Epithelial cell of prostate (primary cell): ENCODE data around the gene IMPA2.

ENCODE experiments used
- DNase-seq: peaks from one replicate; pipeline ENCODE4 v3.0.0-alpha.2; 2011; ENCODE audit warnings: low read depth, low spot score
- H3K27ac ChIP-seq: fragments of 450-650 bp; 2 replicates; pipeline ENCODE4 v1.5.1; 2017; ENCODE audit warnings: mild to moderate bottlenecking

IMPA2 gene

DNA sequence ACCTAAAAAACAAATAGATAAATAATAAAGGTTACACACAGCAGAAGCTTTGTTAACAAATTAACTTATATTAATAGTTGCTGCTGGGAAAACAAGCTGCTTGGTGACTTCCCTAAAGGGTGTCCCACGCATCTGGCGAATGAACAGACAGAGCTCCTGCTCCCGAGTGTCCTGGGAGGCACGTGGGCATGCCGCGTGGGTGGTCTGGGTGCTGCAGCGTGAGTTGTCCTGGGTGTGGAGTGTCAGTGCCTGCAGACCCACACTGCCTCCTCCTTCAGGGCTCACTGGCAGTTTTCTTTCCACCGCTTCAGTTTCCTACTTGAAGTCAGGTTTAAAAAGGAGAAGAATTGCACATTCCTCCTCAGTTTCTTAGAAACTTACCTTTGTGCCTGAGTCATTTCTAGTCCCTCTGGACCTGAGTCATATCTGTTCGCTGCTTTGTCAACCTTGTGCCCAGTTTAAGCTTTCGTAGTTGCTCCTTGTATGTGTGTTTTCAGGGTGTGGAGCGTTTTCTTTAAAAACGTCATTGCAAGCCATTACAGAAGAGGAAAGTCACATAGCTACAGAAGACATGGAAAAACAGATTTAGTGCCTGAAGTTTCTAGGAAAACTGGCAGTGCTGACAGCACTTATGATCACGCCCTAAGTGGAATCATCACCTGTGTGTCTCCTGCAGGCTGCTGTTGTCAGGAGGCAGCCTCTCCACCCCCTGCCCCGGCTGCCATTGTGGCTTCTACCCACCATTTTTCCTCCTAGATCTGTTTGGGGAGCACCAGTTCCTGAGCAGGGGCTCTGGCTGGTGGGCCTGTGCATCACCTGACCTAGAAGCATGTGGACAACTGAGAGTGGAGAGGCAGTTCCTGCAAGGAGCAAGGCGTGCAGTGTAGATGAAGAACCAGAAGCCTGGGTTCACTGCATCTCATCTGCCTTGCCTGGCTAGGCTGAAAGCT, 24.5 kb downstream of the IMPA2 start:
- peak overlapping the region; percentile 92 for H3K27ac ChIP-seq
- DNase-seq = peak; percentile 85

GRCh38 chr18:12006488-12006840, 25.2 kb downstream of the IMPA2 start:
- no peak for DNase-seq
- H3K27ac ChIP-seq = peak overlapping the region; percentile 92

- H3K27ac ChIP-seq = peak overlapping the region; percentile 92
- DNase-seq = no peak
These were observed 25.8 kb downstream of the IMPA2 start for GRCh38 chr18:12007063-12007462.

- H3K27ac ChIP-seq = no peak overlapping the region
- no peak for DNase-seq
These were observed 27.0 kb downstream of the IMPA2 start for GRCh38 chr18:12008181-12008767.

DNA sequence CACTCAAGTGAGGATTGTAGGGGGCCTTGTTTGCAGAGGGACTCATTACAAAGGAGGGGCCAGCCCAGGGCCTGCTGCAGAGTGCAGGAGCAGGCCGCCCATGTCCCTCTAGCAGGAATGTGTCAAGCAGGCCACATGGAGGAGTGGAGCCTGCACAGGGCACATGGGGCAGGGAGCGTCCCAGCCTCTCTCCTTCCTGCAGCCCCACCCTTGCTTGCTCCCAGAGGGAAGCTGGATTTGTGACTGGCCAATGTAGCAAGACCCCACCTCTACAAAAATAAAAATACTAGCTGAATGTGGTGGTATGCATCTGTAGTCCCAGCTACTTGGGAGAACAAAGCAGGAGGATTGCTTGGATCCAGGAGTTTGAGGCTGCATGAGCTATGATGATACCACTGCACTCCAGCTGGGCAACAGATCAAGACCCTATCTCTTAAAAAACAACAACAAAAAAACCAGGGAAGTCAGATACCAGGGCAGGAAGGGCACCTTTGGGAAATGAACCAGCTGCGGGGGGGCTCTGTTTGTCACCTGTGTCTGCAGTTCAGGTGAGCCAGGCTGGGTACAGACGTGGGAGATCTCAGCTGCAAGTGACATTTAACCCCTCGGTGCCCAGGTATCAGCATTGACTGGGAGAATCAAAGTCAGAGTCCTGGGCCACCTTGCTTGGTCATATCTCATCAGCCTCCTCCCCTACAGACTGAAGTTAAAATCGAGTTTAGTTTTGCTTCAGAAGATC, 27.7 kb downstream of the IMPA2 start:
- H3K27ac ChIP-seq = no peak overlapping the region
- no peak for DNase-seq

DNA sequence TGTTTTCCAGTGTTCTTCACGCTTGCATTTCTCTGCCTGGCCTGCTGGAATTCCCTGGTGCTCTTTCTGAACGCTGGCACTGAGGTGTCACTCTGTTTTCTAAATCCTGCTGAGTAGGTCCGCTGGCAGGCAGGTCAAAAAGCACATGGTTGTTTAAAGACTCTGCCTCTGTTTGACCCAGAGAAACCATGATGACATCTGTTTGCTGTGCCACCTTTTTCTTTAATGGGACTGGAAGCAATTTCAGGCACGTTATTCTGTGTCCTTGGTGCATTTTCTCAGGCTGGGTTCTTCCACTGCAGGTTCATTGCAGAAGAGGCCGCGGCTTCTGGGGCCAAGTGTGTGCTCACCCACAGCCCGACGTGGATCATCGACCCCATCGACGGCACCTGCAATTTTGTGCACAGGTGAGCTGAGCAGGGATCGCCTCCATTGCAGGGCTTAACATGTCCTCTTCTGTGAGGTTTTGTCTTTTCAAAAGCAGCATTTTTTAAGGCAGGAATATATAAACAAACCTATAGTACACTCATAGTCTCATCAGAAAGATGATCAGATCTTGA, 28.4 kb downstream of the IMPA2 start:
- DNase-seq = no peak
- H3K27ac ChIP-seq = no peak overlapping the region

DNA sequence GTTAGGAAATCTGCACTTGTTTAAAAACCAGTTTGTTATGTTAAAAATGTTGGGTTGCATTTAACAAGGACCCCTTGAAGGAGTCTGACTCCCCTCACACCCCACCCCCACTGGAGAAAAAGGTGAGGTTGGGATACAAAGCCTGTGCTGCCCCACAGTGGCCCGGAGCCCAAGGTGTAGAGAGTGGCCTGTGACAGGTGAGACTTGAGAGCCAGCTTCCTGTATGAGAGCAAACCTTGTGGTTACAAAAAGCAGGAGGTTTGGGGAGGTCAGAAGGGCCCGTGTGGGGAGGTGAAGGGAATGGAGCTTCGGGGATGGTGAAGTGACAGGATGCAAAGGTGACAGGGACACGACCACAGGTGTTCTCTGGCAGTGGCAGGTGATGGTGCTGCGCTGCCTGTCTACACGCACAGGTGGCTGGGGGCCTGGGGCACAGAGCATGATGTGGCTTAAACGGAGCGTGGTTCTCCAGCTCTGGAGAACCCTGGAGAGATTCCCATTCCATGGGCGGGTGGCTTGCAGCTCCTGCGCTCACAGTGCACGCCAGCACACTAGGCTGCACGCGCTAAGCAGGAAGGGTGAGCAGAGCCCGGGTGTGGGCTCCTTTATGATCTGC, 29.0 kb downstream of the IMPA2 start:
- no peak overlapping the region for H3K27ac ChIP-seq
- DNase-seq = no peak

DNA sequence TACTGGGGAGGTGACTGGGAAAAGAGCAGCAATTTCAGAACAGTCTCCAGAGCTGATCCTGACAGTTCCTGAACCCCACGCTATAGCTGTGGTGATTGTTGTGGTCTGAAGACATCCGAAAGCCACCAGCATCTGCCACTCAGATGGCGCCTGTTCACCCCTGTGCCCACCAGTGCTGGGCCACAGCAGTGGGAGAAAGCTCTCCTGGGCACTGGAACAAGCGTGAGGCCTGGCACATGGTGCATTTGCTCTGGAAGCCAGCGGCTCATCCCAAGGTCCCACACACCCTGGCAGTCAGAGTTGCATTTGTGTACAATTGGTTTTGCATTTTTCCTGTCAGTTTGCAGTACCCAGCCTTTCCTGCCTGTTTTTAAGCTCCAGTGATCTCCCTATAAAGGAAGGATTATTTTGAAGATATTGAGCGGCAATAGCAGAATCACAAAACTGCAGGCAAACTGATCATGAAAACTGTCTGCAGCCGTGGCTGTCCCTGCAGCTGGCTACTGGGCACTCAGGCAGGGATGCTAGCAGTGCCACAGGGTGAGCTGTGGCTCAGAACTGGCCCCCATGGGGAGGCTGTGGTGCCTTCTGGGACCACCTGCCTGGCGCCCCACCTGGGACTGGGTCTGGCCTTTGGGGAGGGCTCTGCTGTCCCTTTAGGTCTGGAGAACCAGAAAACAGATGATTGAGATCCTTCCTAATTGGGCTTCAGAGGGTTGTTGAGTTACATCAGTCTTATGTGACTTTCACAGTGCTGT, 30.1 kb downstream of the IMPA2 start:
- no peak overlapping the region for H3K27ac ChIP-seq
- DNase-seq = no peak

- H3K27ac ChIP-seq = no peak overlapping the region
- DNase-seq = no peak
These were observed 30.7 kb downstream of the IMPA2 start for GRCh38 chr18:12011957-12012549.

DNA sequence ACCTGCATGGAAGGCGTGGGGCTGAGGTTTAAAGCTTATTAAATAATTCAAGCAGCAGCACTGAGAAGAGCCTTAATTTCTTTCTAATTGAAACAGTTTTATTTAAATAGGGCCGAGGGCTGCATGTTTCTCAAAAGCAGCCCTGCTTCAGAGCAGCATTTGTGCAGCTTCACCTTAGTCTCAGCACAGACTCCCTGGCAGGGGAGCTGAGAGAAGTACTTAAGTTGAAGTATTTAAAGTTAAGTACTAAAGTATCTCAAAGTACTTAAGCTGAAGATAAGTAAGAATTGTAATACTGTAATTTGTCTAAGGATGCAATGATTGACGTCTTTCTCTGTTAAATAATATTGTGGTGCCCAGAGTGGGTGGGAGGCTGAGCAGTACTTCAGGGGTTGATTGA, 31.4 kb downstream of the IMPA2 start:
- H3K27ac ChIP-seq = no peak overlapping the region
- DNase-seq = no peak

DNA sequence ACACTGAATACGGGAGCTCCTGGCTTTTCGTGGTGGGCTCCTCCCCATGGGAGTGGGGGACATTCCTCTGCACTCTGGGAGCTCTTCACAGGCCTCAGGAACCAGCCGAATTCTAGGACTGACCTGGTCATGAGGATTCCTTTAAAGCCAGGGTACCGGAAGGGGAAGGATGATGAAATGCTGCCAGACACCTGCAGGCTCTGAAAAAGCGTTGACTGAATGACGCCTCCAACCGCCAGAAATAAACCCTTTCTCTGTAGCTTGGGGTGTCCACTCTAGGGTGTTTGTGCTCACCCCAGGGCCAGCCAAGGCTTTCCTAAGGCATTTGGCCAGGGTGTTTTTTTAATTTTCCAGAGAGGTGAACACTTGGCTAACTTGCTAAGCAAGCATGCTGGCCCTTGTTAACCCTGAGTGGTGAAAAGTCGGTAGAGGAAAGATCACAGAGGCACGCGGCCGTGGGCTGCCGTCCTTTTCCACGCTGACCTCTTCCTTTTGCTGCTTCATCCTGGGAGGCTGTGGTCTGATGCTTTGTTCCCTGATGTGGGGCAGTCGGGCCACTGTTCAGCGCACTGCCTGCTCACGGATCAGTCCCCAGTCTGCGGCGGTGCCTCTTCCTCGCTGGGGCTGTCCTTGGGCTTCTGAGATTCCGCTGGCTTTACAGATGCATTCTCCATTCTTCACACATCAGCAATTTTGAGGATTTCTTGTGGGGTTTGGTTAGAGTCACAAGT, 32.0 kb downstream of the IMPA2 start:
- no peak overlapping the region for H3K27ac ChIP-seq
- DNase-seq = no peak

DNA sequence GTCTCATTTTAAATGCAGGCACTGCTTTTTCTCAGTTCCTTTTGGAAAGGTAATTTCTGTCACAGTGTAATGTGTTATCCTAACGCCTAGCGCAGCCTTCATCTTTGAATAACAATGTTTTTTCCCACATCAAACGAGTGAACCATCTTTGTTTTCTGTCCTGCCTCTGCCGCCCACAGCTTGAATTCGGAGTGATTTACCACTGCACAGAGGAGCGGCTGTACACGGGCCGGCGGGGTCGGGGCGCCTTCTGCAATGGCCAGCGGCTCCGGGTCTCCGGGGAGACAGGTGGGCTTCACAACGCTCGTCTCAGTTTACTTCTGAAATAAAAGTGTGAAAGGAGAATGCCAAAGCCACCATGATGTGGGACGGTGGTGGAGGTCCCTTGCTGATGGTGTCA, 32.8 kb downstream of the IMPA2 start:
- DNase-seq = no peak

GRCh38 chr18:12014521-12015415, 33.5 kb downstream of the IMPA2 start:
- DNase-seq = no peak
- peak overlapping the region; percentile 67 for H3K27ac ChIP-seq

More for the DNA sequence above, 32.8 kb downstream of the IMPA2 start:
- no peak overlapping the region for H3K27ac ChIP-seq

GRCh38 chr18:12015416-12016062, 34.2 kb downstream of the IMPA2 start:
- peak overlapping the region; percentile 67 for H3K27ac ChIP-seq
- DNase-seq = no peak

DNA sequence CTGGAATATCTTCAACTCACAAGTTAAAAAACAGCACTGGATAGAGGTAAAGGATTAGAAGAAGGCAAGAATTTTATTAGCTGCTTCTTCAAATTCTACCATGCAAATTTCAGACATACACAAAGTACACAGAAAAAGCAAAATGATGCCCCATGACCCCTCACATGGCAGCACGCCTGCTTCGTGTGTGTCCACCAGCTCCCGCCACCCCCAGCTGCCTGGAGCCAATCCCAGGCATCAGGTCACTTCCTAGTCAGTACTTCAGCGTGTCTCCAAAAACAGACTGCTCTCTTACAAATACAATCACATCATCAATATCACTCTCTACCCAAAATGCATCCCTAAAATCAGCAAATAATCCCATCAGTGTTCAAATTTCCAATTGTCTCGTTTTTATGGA, 35.8 kb downstream of the IMPA2 start:
- no peak overlapping the region for H3K27ac ChIP-seq
- DNase-seq = no peak

DNA sequence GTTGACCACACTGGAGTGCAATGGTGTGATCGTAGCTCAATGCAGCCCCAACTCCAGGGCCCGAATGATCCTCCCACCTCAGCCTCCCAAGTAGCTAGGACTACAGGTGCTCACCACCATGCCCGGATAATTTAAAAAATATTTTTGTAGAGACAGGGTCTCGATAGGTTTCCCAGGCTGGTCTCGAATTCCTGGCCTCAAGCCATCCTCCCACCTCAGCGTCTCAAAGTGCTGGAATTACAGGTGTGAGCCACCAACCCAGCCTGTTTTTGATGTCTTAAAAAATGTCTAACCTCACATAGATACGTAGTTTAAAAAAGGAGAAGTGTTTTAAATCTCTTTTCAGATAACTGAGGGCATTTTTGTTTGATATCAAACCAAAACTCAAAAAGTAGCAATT, 37.6 kb downstream of the IMPA2 start:
- no peak overlapping the region for H3K27ac ChIP-seq
- no peak for DNase-seq

- no peak overlapping the region for H3K27ac ChIP-seq
- DNase-seq = no peak
These were observed 39.8 kb downstream of the IMPA2 start for GRCh38 chr18:12021077-12021476.
